Measurements from ENCODE around the gene DOK1. TPM values are rescaled to one million over a fixed set of nuclear protein-coding genes. Genes with fewer than 3 reads are reported as not detected.

DOK1 gene
- 10 to 100 TPM; 20.6 to 25.6 TPM for total RNA-seq

- peak; percentile 75 to 82 for ATAC-seq (replicated peaks in 1 of 2)
- H3K9me3 Mint-ChIP-seq, result no peaks in the 10 kb centered on the region
- peaks cover 5 to 6% of the 10 kb centered on the region in 2 donors for H3K36me3 Mint-ChIP-seq (ENCODE audit: insufficient read depth in 2 of 2)
- peak; percentile 80 to 88 for DNase-seq
- peak within 1 kb of the TSS; percentile 89 for H3K4me3 Mint-ChIP-seq
- H3K4me1 Mint-ChIP-seq (ENCODE audit: low read depth), result peaks cover 27% of the 10 kb centered on the region
- peak within 1 kb of the TSS; percentile 80 for H3K27ac Mint-ChIP-seq
- H3K27me3 Mint-ChIP-seq (ENCODE audit: low read depth), result peaks cover 27% of the 10 kb centered on the region
These were observed at the start of gene DOK1, which contains the start of gene LOXL3 for GRCh38 chr2:74553892-74554819. Gene DOK1, plus strand, starts transcription at chr2:74554720. Its CDS starts 35 bp downstream, at chr2:74554755. Gene LOXL3, minus strand, starts transcription at chr2:74553942. Its CDS starts 1,308 bp downstream, at chr2:74552634.

DNA sequence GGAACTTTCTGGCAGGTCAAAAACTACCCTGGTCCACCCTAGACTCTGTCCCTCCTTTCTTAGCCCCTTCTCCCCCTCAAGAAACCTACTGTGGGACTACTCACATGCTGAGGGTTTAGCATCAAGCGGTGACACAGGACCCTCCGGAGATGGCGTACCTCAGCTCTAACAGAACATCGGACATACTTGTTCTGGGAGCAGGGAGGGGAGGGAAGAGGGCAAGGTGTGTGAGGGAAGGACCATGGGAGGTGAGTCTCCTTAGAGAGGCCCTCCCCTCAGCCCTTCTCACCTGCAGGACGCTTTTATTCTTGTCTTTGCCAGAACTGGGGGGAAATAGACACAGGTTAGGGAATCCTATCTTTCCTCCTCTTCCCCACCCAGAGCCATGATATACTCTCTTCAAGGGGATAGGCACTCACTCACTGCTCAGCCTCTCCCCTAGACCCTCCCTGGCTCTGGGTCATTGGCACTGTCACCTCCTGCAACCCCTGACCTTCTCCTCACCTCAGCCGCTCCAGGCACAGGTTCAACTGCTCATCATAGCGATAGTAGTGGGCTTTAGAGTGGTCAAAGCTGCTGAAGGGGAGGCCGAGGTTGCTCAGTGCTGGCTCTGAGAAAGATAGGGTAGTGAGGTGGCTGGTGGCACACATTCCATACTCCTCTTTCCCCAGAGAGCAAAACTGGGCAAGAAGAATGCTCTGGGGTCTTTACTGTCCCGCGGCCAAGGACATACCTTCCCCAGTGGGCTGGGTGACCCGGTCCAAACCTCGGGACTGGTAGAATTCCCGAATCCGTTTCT, 48.9 kb upstream of the DOK1 start:
- H3K36me3 Mint-ChIP-seq (ENCODE audit: insufficient read depth in 2 of 2), result peaks cover 6 to 15% of the 10 kb centered on the region in 2 donors
- DNase-seq (no peak), ATAC-seq (replicated peaks in 1 of 2) (no peak)
- H3K9me3 Mint-ChIP-seq, result no peaks in the 10 kb centered on the region
- H3K4me1 Mint-ChIP-seq (ENCODE audit: low read depth), result peaks cover 66% of the 10 kb centered on the region
- H3K27ac Mint-ChIP-seq, result no peak overlapping the region
- H3K27me3 Mint-ChIP-seq (ENCODE audit: low read depth), result peaks cover 45% of the 10 kb centered on the region
- H3K4me3 Mint-ChIP-seq, result peak overlapping the region in 1 of 2 donors; percentile 17

DNA sequence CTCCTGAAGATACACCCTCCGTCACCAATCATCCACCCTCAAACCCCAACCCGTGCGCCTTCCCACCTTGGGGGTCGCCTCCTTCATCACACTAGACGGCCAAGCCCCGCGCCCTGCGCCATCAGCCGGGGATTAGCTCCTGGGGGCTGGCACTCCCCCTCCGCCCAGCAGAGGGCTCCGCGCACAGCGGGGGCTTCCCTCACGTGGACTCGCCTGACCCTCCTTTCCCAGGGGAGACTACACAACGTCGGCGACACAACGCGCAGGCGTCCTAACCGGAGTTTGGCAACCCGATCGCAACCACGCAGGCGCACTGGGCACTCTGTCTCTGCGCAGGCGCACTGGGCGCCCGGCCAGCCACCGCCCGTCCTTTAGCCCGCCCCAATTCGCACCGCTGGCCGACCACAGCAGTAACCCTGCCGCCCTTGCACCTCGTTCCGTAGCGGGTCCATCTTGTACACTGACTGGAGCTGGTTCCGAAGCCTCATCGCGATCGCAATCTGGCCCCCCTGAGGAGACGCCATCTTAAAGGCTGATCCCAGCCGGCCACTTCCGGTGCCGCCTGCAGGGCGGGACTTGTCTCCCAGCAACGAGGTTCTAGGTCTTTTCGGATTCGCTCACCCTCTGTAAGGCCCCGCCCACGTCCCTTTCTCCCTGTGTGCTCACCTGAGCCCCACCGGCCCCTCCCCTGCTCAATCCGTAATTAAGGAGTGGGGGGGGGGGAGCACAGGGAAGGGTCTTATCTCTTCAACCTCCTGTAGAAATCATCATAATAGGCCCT, 47.2 kb upstream of the DOK1 start, which contains the start of gene PCGF1:
Gene PCGF1, minus strand, starts transcription at position 551 of the 781 bp plus-strand sequence. Its CDS starts 27 bp downstream, at position 524.
- H3K4me1 Mint-ChIP-seq (ENCODE audit: low read depth), result peaks cover 64% of the 10 kb centered on the region
- H3K4me3 Mint-ChIP-seq, result peak within 1 kb of the TSS; percentile 90 to 92
- DNase-seq, result peak; percentile 99
- peaks cover 6 to 15% of the 10 kb centered on the region in 2 donors for H3K36me3 Mint-ChIP-seq (ENCODE audit: insufficient read depth in 2 of 2)
- no peaks in the 10 kb centered on the region for H3K9me3 Mint-ChIP-seq
- H3K27ac Mint-ChIP-seq, result peak within 1 kb of the TSS; percentile 98
- peak; percentile 87 to 88 for ATAC-seq (replicated peaks in 1 of 2)
- H3K27me3 Mint-ChIP-seq (ENCODE audit: low read depth), result peaks cover 41% of the 10 kb centered on the region

DNA sequence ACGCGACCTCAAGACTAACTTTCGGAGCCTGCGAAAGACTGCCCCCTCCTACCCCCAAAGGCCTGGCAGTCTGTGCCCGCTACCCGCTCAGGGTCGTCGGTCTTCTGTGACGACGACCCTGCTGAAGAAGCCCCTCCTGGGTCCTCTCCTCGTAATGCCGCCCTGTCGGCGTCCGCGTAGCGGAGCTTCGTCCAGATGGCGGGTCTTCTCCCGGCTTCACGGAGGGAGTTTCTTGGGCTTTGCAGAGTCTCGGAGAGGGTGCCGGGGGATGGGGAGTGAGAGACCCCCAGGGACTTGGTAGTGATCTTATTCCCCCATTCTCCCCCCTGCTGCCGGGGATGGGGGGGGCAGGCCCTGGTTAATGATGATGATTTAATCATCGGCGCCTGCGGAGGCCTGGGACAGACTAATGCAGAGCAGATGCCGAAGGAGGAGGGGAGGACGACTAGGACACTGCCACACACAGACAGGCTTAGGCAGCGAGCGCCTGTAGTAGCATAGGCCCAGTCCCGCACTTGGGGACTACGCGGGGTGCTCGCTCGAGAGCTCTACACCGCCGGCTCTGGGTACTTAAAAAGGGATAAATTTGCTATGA, 46.5 kb upstream of the DOK1 start:
- DNase-seq, result peak; percentile 32 to 34
- peaks cover 6 to 15% of the 10 kb centered on the region in 2 donors for H3K36me3 Mint-ChIP-seq (ENCODE audit: insufficient read depth in 2 of 2)
- peak overlapping the region; percentile 90 to 92 for H3K4me3 Mint-ChIP-seq
- no peaks in the 10 kb centered on the region for H3K9me3 Mint-ChIP-seq
- H3K27ac Mint-ChIP-seq, result peak overlapping the region; percentile 98
- H3K4me1 Mint-ChIP-seq (ENCODE audit: low read depth), result peaks cover 64% of the 10 kb centered on the region
- peaks cover 42% of the 10 kb centered on the region for H3K27me3 Mint-ChIP-seq (ENCODE audit: low read depth)
- peak in 1 of 2 donors; percentile 16 for ATAC-seq (replicated peaks in 1 of 2)

GRCh38 chr2:74510272-74510671, 44.2 kb upstream of the DOK1 start:
- no peak for ATAC-seq (replicated peaks in 1 of 2)
- Mint-ChIP-seq H3K36me3 (ENCODE audit: insufficient read depth in 2 of 2) (peaks cover 3 to 9% of the 10 kb centered on the region in 2 donors), H3K4me3 (peak overlapping the region in 1 of 2 donors; percentile 52), H3K27ac (no peak overlapping the region), H3K9me3 (no peaks in the 10 kb centered on the region), H3K27me3 (ENCODE audit: low read depth) (peaks cover 41% of the 10 kb centered on the region), H3K4me1 (ENCODE audit: low read depth) (peaks cover 46% of the 10 kb centered on the region)
- no peak for DNase-seq

GRCh38 chr2:74511104-74511989, 43.2 kb upstream of the DOK1 start:
- no peaks in the 10 kb centered on the region for H3K9me3 Mint-ChIP-seq
- no peak overlapping the region for H3K27ac Mint-ChIP-seq
- H3K36me3 Mint-ChIP-seq (ENCODE audit: insufficient read depth in 2 of 2), result peaks cover 3 to 6% of the 10 kb centered on the region in 2 donors
- H3K4me1 Mint-ChIP-seq (ENCODE audit: low read depth), result peaks cover 44% of the 10 kb centered on the region
- H3K4me3 Mint-ChIP-seq, result peak overlapping the region in 1 of 2 donors; percentile 21
- H3K27me3 Mint-ChIP-seq (ENCODE audit: low read depth), result peaks cover 47% of the 10 kb centered on the region
- DNase-seq (no peak), ATAC-seq (replicated peaks in 1 of 2) (no peak)

DNA sequence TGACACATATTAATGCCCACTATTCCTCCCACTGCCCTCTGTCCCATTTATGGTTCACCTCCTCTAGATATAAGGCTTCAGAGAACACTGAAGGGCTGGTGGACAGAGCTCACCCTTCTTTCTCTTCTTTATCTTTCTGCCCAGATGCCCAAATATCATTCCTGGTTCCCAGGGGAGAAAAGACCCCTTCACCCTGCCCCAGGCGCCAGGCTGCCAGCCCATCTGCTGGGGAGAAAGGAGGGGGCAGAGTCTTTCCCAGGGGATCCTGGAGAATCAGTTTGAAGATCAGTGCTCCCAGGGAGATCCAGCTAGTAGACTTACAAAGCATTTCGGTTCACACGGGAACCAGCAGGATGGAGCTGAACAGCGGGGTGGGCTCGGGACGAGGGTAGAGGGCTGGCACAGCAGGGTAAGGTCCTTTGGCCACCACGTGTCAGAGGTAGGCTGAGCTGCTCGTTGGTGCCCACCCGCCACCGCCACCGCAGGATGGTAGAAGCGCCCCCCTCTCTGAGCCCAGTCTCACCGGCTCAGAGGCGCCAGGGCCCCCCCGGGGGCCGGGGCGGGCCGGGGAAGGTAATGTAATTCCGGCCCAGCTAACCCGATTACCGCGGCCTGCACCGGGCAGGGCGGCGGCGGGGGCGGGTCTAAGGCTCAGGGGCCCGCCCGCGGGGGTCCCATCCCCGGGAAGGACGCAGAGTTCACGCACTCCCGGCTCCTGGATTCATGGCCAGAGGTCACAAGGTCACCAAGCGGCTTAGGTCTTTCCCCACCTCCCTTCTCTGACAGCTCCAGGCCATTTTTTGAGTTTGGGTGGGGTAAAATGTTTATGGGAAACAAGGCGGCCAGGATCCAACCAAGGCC, 41.5 kb upstream of the DOK1 start:
- no peak for DNase-seq
- Mint-ChIP-seq H3K27ac (no peak overlapping the region), H3K27me3 (ENCODE audit: low read depth) (peaks cover 63% of the 10 kb centered on the region), H3K9me3 (no peaks in the 10 kb centered on the region), H3K4me3 (peak overlapping the region; percentile 59 to 71), H3K36me3 (ENCODE audit: insufficient read depth in 2 of 2) (peaks cover 3 to 7% of the 10 kb centered on the region in 2 donors), H3K4me1 (ENCODE audit: low read depth) (peaks cover 38% of the 10 kb centered on the region)
- ATAC-seq (replicated peaks in 1 of 2), result no peak

DNA sequence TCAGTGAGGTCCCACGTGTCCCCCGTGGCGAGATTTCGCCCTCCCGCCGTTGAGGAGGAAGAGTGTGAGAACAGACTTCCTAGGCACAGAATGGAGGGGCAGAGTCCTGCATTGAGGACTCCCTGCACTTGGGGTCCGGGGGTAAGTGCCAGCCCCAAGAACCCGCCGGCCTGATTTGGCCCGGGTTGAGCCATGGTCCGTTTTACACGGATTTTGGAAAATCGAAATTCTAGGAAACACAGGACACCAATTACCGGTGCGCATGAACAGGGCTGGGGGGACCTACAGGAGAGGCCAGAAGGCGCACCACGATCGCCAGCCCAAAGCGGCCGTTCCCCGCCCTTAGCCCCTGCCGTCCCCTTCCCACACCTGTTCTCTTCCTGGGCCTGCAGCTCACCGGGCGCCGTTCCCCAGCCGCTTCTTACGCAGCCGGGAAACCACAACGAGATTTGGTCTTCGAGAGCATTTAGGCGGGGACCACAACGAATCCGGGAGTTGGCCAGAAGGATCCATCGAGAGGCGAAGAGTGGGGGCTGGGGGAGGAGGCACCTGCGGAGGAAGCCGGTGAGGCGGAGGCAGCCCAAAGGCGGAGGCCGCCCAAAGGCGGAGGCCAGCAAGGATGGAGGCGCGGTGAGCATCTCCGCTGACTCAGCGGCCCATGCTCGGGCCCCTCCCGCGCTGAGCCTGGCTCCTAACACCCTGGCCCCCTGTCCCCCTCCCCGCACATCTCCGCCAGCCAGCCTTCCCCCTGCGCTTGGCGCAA, 40.7 kb upstream of the DOK1 start:
- no peak overlapping the region for H3K27ac Mint-ChIP-seq
- H3K27me3 Mint-ChIP-seq (ENCODE audit: low read depth), result peaks cover 71% of the 10 kb centered on the region
- peaks cover 30% of the 10 kb centered on the region for H3K4me1 Mint-ChIP-seq (ENCODE audit: low read depth)
- H3K9me3 Mint-ChIP-seq, result no peaks in the 10 kb centered on the region
- H3K4me3 Mint-ChIP-seq, result peak overlapping the region; percentile 59 to 71
- H3K36me3 Mint-ChIP-seq (ENCODE audit: insufficient read depth in 2 of 2), result peaks cover 3 to 7% of the 10 kb centered on the region in 2 donors
- DNase-seq, result peak; percentile 54 to 56
- ATAC-seq (replicated peaks in 1 of 2), result peak; percentile 49 to 52

DNA sequence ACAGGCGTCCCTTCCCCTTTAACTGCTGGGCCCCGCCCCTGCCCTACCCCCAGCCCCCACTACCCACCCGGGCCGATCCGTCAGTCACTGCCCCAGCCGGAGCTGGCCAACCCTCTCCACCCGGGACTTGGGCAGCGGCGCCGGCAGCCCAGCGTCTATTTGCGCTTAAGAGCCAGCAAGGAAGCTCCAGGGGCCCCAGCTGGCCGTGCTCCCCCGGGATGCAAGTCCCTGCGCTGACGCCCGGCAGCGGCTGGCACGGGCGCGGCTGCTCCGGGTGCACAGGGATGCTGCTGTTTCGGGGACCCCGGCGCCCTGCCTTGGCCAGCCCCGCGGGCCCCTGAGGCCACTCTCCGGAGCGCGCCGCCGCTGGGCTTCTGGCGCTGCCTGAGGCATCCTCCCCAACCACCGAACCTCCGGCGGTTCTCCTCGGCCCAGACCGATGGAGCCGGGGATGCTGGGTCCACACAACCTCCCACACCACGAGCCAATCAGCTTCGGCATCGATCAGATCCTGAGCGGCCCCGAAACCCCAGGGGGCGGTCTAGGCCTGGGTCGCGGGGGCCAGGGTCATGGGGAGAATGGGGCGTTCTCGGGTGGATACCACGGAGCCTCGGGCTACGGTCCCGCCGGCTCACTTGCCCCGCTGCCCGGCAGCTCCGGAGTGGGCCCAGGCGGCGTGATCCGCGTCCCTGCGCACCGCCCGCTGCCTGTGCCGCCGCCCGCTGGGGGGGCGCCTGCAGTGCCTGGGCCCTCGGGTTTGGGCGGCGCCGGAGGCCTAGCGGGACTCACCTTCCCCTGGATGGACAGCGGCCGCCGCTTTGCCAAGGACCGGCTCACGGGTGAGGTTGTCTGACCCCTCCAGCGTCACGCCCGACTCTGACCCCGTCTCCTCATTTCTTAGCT, 39.9 kb upstream of the DOK1 start, which contains the start of gene TLX2:
Gene TLX2, plus strand, starts transcription at position 83 of the 903 bp plus-strand sequence. Its CDS starts 357 bp downstream, at position 440.
- Mint-ChIP-seq H3K4me1 (ENCODE audit: low read depth) (peaks cover 26% of the 10 kb centered on the region), H3K27ac (no peak within 1 kb of the TSS), H3K4me3 (peak within 1 kb of the TSS; percentile 71 to 86), H3K27me3 (ENCODE audit: low read depth) (peaks cover 76% of the 10 kb centered on the region), H3K9me3 (no peaks in the 10 kb centered on the region), H3K36me3 (ENCODE audit: insufficient read depth in 2 of 2) (peaks cover 3 to 7% of the 10 kb centered on the region in 2 donors)
- DNase-seq (peak in 1 of 2 donors; percentile 29), ATAC-seq (replicated peaks in 1 of 2) (peak; percentile 22 to 27)
